Progenitor cell of endocrine pancreas (in vitro differentiated cells): Measurements from ENCODE around the gene MIXL1. TPM values are rescaled to one million over a fixed set of nuclear protein-coding genes. Genes with fewer than 3 reads are reported as not detected.

Experiments
- DNase-seq: peaks from one replicate; pipeline ENCODE4 v3.0.0; 2021; ENCODE audit warnings: low spot score; ENCODE audit not compliant: unreplicated experiment
- H3K27ac Mint-ChIP-seq: 2 replicates; pipeline ENCODE4 v1.8.0; 2021; ENCODE audit warnings: mild to moderate bottlenecking, moderate library complexity, mixed read lengths
- H3K27me3 Mint-ChIP-seq: 2 replicates; pipeline ENCODE4 v1.8.0; 2021; ENCODE audit warnings: mixed read lengths
- H3K36me3 Mint-ChIP-seq: 2 replicates; pipeline ENCODE4 v1.8.0; 2022; ENCODE audit warnings: mixed read lengths; ENCODE audit not compliant: insufficient read depth
- H3K4me1 Mint-ChIP-seq: 2 replicates; pipeline ENCODE4 v1.8.0; 2021; ENCODE audit warnings: low read depth, mixed read lengths
- H3K4me3 Mint-ChIP-seq: 2 replicates; pipeline ENCODE4 v1.8.0; 2021; ENCODE audit warnings: low read depth, mild to moderate bottlenecking, moderate library complexity, mixed read lengths
- H3K9me3 Mint-ChIP-seq: 2 replicates; pipeline ENCODE4 v1.8.0; 2021; ENCODE audit warnings: low read depth, mixed read lengths
- CTCF ChIP-seq: fragments of 200-600 bp; sonication (generic); IDR thresholded peaks from one replicate; pipeline ENCODE4 v1.5.0; 2021; ENCODE audit warnings: antibody characterized with exemption, mild to moderate bottlenecking; ENCODE audit not compliant: unreplicated experiment
- total RNA-seq: library from RNA; stranded (reverse); gene quantifications from 2 replicates; pipeline ENCODE4 v1.2.1, GENCODE V29; 2021

MIXL1 gene
- total RNA-seq, 1 donor from 2014 or later: 1.7 TPM

GRCh38 chr1:226215239-226215638, 8.2 kb upstream of the MIXL1 start:
- Mint-ChIP-seq H3K36me3 (no peaks in the 10 kb centered on the region), H3K4me3 (no peak overlapping the region), H3K27me3 (peaks cover 25% of the 10 kb centered on the region), H3K9me3 (no peaks in the 10 kb centered on the region), H3K4me1 (peaks cover 1% of the 10 kb centered on the region), H3K27ac (no peak overlapping the region)
- no peak for TF ChIP-seq CTCF
- no peak for DNase-seq

GRCh38 chr1:226216056-226216455, 7.4 kb upstream of the MIXL1 start:
- DNase-seq: no peak

GRCh38 chr1:226217273-226217672, 6.2 kb upstream of the MIXL1 start:
- DNase-seq: no peak
- H3K4me3 Mint-ChIP-seq: no peak overlapping the region
- H3K27ac Mint-ChIP-seq: no peak overlapping the region
- H3K9me3 Mint-ChIP-seq: no peaks in the 10 kb centered on the region
- peaks cover 1% of the 10 kb centered on the region for H3K4me1 Mint-ChIP-seq
- no peaks in the 10 kb centered on the region for H3K36me3 Mint-ChIP-seq
- TF ChIP-seq CTCF: no peak
- H3K27me3 Mint-ChIP-seq: peaks cover 29% of the 10 kb centered on the region

More at GRCh38 chr1:226216056-226216455, 7.4 kb upstream of the MIXL1 start:
- no peaks in the 10 kb centered on the region for H3K36me3 Mint-ChIP-seq
- no peak overlapping the region for H3K4me3 Mint-ChIP-seq
- H3K9me3 Mint-ChIP-seq: no peaks in the 10 kb centered on the region
- H3K27me3 Mint-ChIP-seq: peaks cover 28% of the 10 kb centered on the region
- H3K4me1 Mint-ChIP-seq: peaks cover 1% of the 10 kb centered on the region
- TF ChIP-seq CTCF: no peak
- no peak overlapping the region for H3K27ac Mint-ChIP-seq

- no peak for DNase-seq
- Mint-ChIP-seq H3K9me3 (no peaks in the 10 kb centered on the region), H3K27me3 (peaks cover 49% of the 10 kb centered on the region), H3K36me3 (peaks cover 1% of the 10 kb centered on the region), H3K27ac (no peak overlapping the region), H3K4me1 (peaks cover 3% of the 10 kb centered on the region), H3K4me3 (no peak overlapping the region)
- TF ChIP-seq CTCF: no peak
Measured at GRCh38 chr1:226220473-226221189, 2.8 kb upstream of the MIXL1 start.

- Mint-ChIP-seq H3K27me3 (peaks cover 53% of the 10 kb centered on the region), H3K27ac (no peak overlapping the region), H3K9me3 (no peaks in the 10 kb centered on the region), H3K4me3 (peak overlapping the region; percentile 7), H3K36me3 (peaks cover 5% of the 10 kb centered on the region), H3K4me1 (peaks cover 3% of the 10 kb centered on the region)
- no peak for TF ChIP-seq CTCF
- no peak for DNase-seq
Measured at GRCh38 chr1:226222686-226223085, 778 bp upstream of the MIXL1 start.
